T-helper 22 cell (primary cell): ENCODE results near the gene DIAPH1.

Source experiments
- DNase-seq: peaks from one replicate; pipeline ENCODE4 v3.0.0-alpha.2; 2020; ENCODE audit warnings: low read depth

DIAPH1 gene

DNA sequence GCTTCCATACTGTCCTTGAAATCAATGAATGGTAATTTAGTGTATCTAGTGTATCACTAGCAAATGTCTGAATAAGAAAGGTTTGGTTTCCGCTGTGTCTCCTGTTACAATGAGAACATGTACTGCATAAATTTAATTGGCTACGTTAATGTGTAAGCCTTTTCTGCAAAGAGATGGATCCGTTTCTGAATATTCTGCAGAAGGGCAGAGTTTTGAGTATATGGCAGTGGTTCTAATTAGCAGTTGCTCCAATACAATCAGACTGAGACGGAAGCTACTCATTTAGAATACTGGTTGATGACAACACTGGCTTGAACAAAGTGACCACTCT, 134.5 kb downstream of the DIAPH1 start:
- DNase-seq = no peak

DNA sequence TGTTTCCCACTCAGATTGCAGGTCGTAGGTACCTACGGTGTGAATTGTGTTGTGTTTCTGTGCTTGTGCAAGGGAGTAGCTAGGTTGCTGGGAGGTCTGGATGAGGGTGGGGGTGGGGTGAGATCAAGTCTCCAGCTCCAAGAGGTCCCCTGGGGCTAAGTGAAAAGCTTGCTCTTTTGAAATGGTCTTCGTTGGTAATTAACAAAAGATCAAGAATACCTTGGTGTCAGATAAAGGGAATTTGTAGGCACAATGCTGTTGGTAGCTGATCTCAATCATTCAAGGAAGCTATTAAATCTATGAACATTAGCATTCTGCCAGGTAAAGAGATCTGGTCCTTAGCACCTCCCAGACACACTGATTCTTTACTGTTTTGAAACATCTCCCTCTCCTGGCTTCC, 134.9 kb downstream of the DIAPH1 start:
- DNase-seq = no peak

DNA sequence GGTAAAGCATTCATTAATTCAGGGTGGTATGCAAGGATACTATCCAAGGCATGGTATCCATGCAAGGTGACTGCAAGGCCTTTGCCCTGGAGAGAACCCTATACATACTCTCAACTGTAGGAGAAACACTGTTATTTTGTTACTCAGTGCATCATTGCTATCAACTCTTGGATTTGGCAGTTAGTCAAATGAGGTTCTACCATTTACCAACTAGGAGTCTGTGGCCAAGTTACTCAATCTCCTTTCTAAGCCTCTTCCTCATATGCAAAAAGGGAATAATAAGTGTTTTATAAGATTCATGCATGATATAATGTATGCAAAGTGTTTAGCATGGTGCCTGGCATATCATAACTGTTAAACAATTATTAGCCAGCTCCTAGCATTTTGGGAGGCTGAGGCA, 139.0 kb downstream of the DIAPH1 start:
- DNase-seq = no peak

- no peak for DNase-seq
Observed at GRCh38 chr5:141478321-141478945, 140.4 kb downstream of the DIAPH1 start.

- DNase-seq = no peak
Observed at GRCh38 chr5:141477815-141478214, 141.0 kb downstream of the DIAPH1 start.

GRCh38 chr5:141477044-141477575, 141.7 kb downstream of the DIAPH1 start:
- no peak for DNase-seq

DNA sequence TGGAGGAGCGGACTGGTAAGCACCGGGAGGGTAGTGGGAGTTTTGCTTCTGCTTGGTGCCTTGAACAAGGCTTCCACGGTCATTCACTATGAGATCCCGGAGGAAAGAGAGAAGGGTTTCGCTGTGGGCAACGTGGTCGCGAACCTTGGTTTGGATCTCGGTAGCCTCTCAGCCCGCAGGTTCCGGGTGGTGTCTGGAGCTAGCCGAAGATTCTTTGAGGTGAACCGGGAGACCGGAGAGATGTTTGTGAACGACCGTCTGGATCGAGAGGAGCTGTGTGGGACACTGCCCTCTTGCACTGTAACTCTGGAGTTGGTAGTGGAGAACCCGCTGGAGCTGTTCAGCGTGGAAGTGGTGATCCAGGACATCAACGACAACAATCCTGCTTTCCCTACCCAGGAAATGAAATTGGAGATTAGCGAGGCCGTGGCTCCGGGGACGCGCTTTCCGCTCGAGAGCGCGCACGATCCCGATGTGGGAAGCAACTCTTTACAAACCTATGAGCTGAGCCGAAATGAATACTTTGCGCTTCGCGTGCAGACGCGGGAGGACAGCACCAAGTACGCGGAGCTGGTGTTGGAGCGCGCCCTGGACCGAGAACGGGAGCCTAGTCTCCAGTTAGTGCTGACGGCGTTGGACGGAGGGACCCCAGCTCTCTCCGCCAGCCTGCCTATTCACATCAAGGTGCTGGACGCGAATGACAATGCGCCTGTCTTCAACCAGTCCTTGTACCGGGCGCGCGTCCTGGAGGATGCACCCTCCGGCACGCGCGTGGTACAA, 142.5 kb downstream of the DIAPH1 start:
- no peak for DNase-seq

DNA sequence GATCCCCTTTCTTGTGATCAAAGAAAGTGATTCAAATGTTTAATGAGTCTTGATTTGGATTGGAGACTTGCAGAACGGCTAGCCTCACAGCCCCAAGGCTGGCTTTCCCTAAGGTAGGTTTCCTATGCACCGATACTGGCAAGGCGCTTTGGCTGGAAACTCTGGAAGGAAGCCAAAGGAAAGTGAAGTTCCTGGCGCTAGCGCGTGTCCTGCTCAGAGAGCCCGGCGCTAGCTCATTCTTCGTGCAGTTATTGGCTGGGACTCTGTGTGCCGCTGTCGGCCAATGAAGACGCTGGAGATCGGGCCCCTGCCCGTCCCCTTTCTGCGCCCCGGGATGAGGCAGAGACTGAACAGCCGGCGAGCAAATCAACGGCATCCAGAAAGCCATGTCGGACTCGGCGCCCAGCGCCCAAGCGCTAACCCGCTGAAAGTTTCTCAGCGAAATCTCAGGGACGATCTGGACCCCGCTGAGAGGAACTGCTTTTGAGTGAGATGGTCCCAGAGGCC, 143.1 kb downstream of the DIAPH1 start, which contains the start of gene PCDHGC3:
PCDHGC3 (plus strand) TSS at position 342 of the 507 bp plus-strand sequence; CDS start at position 493, 151 bp downstream.
- DNase-seq = no peak

DNA sequence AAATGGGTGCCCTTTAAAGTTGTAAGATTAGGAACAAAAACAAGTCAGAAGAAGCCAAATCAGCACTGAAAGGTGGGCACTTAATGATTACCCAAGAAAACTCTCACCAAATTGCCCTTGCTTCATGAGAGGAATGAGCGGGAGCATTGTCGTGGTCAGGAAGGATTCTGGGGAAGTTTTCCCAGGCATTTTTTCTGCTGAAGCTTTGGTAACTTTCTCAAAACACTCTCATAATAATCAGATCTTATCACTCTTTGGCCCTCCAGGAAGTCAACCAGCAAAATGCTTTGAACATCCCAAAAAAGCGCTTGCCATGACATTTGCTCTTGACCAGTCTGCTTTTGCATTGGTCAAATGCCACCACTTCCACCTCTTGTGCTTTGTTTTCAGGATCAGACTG, 153.4 kb downstream of the DIAPH1 start:
- no peak for DNase-seq
